Sigmoid colon (tissue), 4 donors: Measurements from ENCODE around the gene ATG7.

Experiments used
- CTCF ChIP-seq, 4 experiments: fragments of 450-650 bp in 3 of 4; fragments of 200-600 bp in 1 of 4; IDR thresholded peaks; one replicate each; pipeline ENCODE4 v1.5.1; 2016 to 2019; ENCODE audit warnings: antibody characterized with exemption in 4 of 4, mild to moderate bottlenecking in 3 of 4, moderate library complexity in 2 of 4
- EP300 ChIP-seq, 4 donors: sonication (generic); formaldehyde crosslinking; IDR thresholded peaks; one replicate each; pipeline ENCODE4 v1.6.1; 2017; ENCODE audit warnings: antibody characterized with exemption in 4 of 4
- POLR2A ChIP-seq, 2 donors: fragments of 450-650 bp; IDR thresholded peaks; one replicate each; pipeline ENCODE4 v1.6.1; 2016; ENCODE audit warnings: antibody characterized with exemption in 2 of 2, mild to moderate bottlenecking in 2 of 2, moderate library complexity in 2 of 2
- POLR2AphosphoS5 ChIP-seq, 4 donors: sonication (generic); formaldehyde crosslinking; IDR thresholded peaks; one replicate each; pipeline ENCODE4 v1.6.1; 2017; ENCODE audit warnings: antibody characterized with exemption in 4 of 4

GRCh38 chr3:11307830-11308432 lies 35.7 kb downstream of the ATG7 start:
- TF ChIP-seq CTCF (IDR thresholded peaks at IDR 0.05) (no peak), POLR2AphosphoS5 (IDR thresholded peaks at IDR 0.05) (peak in 1 of 4 donors; percentile 12), EP300 (IDR thresholded peaks at IDR 0.05) (no peak), POLR2A (IDR thresholded peaks at IDR 0.05) (no peak)
